Measurements from ENCODE around the gene LTC4S.

The LTC4S gene

GRCh38 chr5:179806250-179807048 is 12.7 kb downstream of the LTC4S start, which contains the start of gene MGAT4B:
TSS of gene MGAT4B (minus strand) at chr5:179806866. CDS start at chr5:179806583, 283 bp downstream.
- no peak for TF ChIP-seq CTCF (IDR thresholded peaks at IDR 0.05; ENCODE audit: control extremely low read depth, extremely low read depth, low read depth, missing control alignments)
- CTCF ChIA-PET, result interaction anchor here (0.9 kb wide), 1 partner anchor 16 kb away, joined by 3 read pairs; no protein-coding TSS in a partner anchor
- POLR2A ChIA-PET, result interaction anchor here (0.7 to 0.9 kb wide), 2 partner anchors 13 to 14 kb away, joined by 3 to 4 read pairs; partner anchors contain the start of gene SQSTM1
- peak; percentile 88 for DNase-seq (ENCODE audit: extremely low spot score)

GRCh38 chr5:179812135-179812825 is 18.5 kb downstream of the LTC4S start:
- ChIA-PET CTCF (interaction anchor here (1.1 to 1.8 kb wide), 5 partner anchors 10 to 16 kb away, joined by 3 to 10 read pairs (median 4); no protein-coding TSS in a partner anchor), POLR2A (interaction anchor here (1.5 to 2.2 kb wide), 2 partner anchors 8 to 10 kb away, joined by 3 to 27 read pairs; partner anchors contain the start of gene SQSTM1)
- DNase-seq (ENCODE audit: extremely low spot score), result no peak
- TF ChIP-seq CTCF (IDR thresholded peaks at IDR 0.05; ENCODE audit: control extremely low read depth, extremely low read depth, low read depth, missing control alignments), result no peak

- ChIA-PET POLR2A (interaction anchor here (1.5 kb wide), 1 partner anchor 9 kb away, joined by 3 read pairs; no protein-coding TSS in a partner anchor), CTCF (interaction anchor here (1.1 to 1.7 kb wide), 3 partner anchors 11 to 135 kb away, joined by 4 to 5 read pairs (median 4); no protein-coding TSS in a partner anchor)
- no peak for DNase-seq (ENCODE audit: extremely low spot score)
- TF ChIP-seq CTCF (IDR thresholded peaks at IDR 0.05; ENCODE audit: control extremely low read depth, extremely low read depth, low read depth, missing control alignments), result no peak
Measured at GRCh38 chr5:179812997-179813607, 19.3 kb downstream of the LTC4S start.

GRCh38 chr5:179814090-179814489 is 20.3 kb downstream of the LTC4S start:
- DNase-seq (ENCODE audit: extremely low spot score), result no peak
- POLR2A ChIA-PET, result no interaction called here
- CTCF ChIA-PET, result interaction anchor here (1.5 to 1.7 kb wide), 3 partner anchors 12 to 136 kb away, joined by 4 to 5 read pairs (median 4); no protein-coding TSS in a partner anchor
- no peak for TF ChIP-seq CTCF (IDR thresholded peaks at IDR 0.05; ENCODE audit: control extremely low read depth, extremely low read depth, low read depth, missing control alignments)

- ChIA-PET POLR2A (no interaction called here), CTCF (interaction anchor here (0.7 to 1.7 kb wide), 2 partner anchors 13 to 14 kb away, joined by 3 to 4 read pairs; no protein-coding TSS in a partner anchor)
Measured at GRCh38 chr5:179815491-179816249, 21.9 kb downstream of the LTC4S start.

More at GRCh38 chr5:179815491-179816249, 21.9 kb downstream of the LTC4S start:
- no peak for TF ChIP-seq CTCF (IDR thresholded peaks at IDR 0.05; ENCODE audit: control extremely low read depth, extremely low read depth, low read depth, missing control alignments)
- DNase-seq (ENCODE audit: extremely low spot score), result no peak

Data from GM10248 (cell line).